Pons (tissue), 1 donor: ENCODE results near the gene ZFYVE26.

Source experiments
- DNase-seq: peaks from one replicate; pipeline ENCODE4 v3.0.0-alpha.2; 2016; ENCODE audit warnings: low spot score

The ZFYVE26 gene

GRCh38 chr14:67815573-67816225, 691 bp downstream of the ZFYVE26 start:
- peak; percentile 56 for DNase-seq

GRCh38 chr14:67814821-67815220, 1.6 kb downstream of the ZFYVE26 start:
- DNase-seq = no peak

- no peak for DNase-seq
Measured at GRCh38 chr14:67806246-67806645, 10.1 kb downstream of the ZFYVE26 start.

- DNase-seq = no peak
Measured at GRCh38 chr14:67800743-67801142, 15.6 kb downstream of the ZFYVE26 start.

GRCh38 chr14:67798731-67799130, 17.7 kb downstream of the ZFYVE26 start:
- DNase-seq = no peak

GRCh38 chr14:67787673-67788072, 28.7 kb downstream of the ZFYVE26 start:
- DNase-seq = no peak

- DNase-seq = no peak
Measured at GRCh38 chr14:67785270-67786109, 30.9 kb downstream of the ZFYVE26 start.

GRCh38 chr14:67784244-67784823, 32.1 kb downstream of the ZFYVE26 start:
- DNase-seq = no peak

GRCh38 chr14:67782090-67782489, 34.3 kb downstream of the ZFYVE26 start:
- DNase-seq = no peak

- no peak for DNase-seq
Measured at GRCh38 chr14:67778792-67779191, 37.6 kb downstream of the ZFYVE26 start.

- no peak for DNase-seq
Measured at GRCh38 chr14:67776653-67777322, 39.6 kb downstream of the ZFYVE26 start.

- no peak for DNase-seq
Measured at GRCh38 chr14:67773844-67774377, 42.5 kb downstream of the ZFYVE26 start.

GRCh38 chr14:67768219-67768618, 48.2 kb downstream of the ZFYVE26 start:
- no peak for DNase-seq

GRCh38 chr14:67766035-67766680, 50.2 kb downstream of the ZFYVE26 start:
- DNase-seq = peak; percentile 71

- DNase-seq = no peak
Measured at GRCh38 chr14:67765192-67765834, 51.1 kb downstream of the ZFYVE26 start.

- no peak for DNase-seq
Measured at GRCh38 chr14:67764496-67764895, 51.9 kb downstream of the ZFYVE26 start.

- DNase-seq = no peak
Measured at GRCh38 chr14:67763158-67763822, 53.1 kb downstream of the ZFYVE26 start.

GRCh38 chr14:67762051-67762450, 54.3 kb downstream of the ZFYVE26 start:
- DNase-seq = no peak

- no peak for DNase-seq
Measured at GRCh38 chr14:67759916-67760315, 56.5 kb downstream of the ZFYVE26 start.

- no peak for DNase-seq
Measured at GRCh38 chr14:67757175-67757574, 59.2 kb downstream of the ZFYVE26 start.

- no peak for DNase-seq
Measured at GRCh38 chr14:67756496-67756895, 59.9 kb downstream of the ZFYVE26 start.
